DND-41 (cell line): Measurements from ENCODE around the gene FOXI1.

Source experiments
- ATAC-seq: fragments of 200-7000 bp; cut with Tn5 transposase; 3 replicates; pipeline ENCODE4 v1.9.1; 2021; ENCODE audit warnings: low read depth; ENCODE audit not compliant: insufficient read depth
- DNase-seq: peaks from one replicate; pipeline ENCODE4 v3.0.0-alpha.2; 2020
- H2AFZ ChIP-seq: 2 replicates; pipeline ENCODE4 v1.6.0; 2012; ENCODE audit warnings: low read depth, low read length
- H3K27ac ChIP-seq: 2 replicates; pipeline ENCODE4 v1.5.1; 2012; ENCODE audit warnings: low read length, inconsistent platforms
- H3K27me3 ChIP-seq: fragments of 200-600 bp; sonication (generic); 2 replicates; pipeline ENCODE4 v1.6.0; 2012; ENCODE audit warnings: low read length, mild to moderate bottlenecking, inconsistent platforms; ENCODE audit not compliant: insufficient read depth, poor library complexity
- H3K36me3 ChIP-seq: 2 replicates; pipeline ENCODE4 v1.5.1; 2012; ENCODE audit warnings: low read length, inconsistent platforms; ENCODE audit not compliant: insufficient read depth
- H3K4me1 ChIP-seq: 2 replicates; pipeline ENCODE4 v1.5.1; 2012; ENCODE audit warnings: mild to moderate bottlenecking, low read length; ENCODE audit not compliant: insufficient read depth
- H3K4me2 ChIP-seq: 2 replicates; pipeline ENCODE4 v1.6.0; 2012; ENCODE audit warnings: mild to moderate bottlenecking, moderate library complexity, low read length, inconsistent platforms; ENCODE audit not compliant: insufficient read depth
- H3K4me3 ChIP-seq, 2 experiments: fragments of 200-600 bp in 1 of 2; shearing (Covaris generic) in 1 of 2; 2 replicates each; pipeline ENCODE4 v1.5.1; 2012 to 2016; ENCODE audit warnings: inconsistent platforms in 2 of 2, low read length in 2 of 2, mild to moderate bottlenecking in 2 of 2, low read depth in 1 of 2, moderate library complexity in 1 of 2
- H3K79me2 ChIP-seq: 2 replicates; pipeline ENCODE4 v1.6.0; 2012; ENCODE audit warnings: low read length, inconsistent platforms; ENCODE audit not compliant: insufficient read depth
- H3K9ac ChIP-seq: 2 replicates; pipeline ENCODE4 v1.6.0; 2012; ENCODE audit warnings: low read depth, mild to moderate bottlenecking, inconsistent platforms, low read length, moderate library complexity
- H3K9me3 ChIP-seq: 2 replicates; pipeline ENCODE4 v1.5.1; 2012; ENCODE audit warnings: low read length, moderate library complexity, mild to moderate bottlenecking, inconsistent platforms; ENCODE audit not compliant: insufficient read depth, severe bottlenecking
- H4K20me1 ChIP-seq: 2 replicates; pipeline ENCODE4 v1.6.0; 2012; ENCODE audit warnings: low read length; ENCODE audit not compliant: insufficient read depth
- EZH2 ChIP-seq: IDR thresholded peaks from 3 replicates; pipeline ENCODE4 v1.6.1; 2012; ENCODE audit warnings: borderline replicate concordance, low read depth, mild to moderate bottlenecking, moderate library complexity, low read length, inconsistent platforms; ENCODE audit not compliant: severe bottlenecking
- TF ChIP-seq, protein P1 (sequence below): IDR thresholded peaks from 2 replicates; pipeline ENCODE4 v1.5.1; 2012; ENCODE audit warnings: borderline replicate concordance, low read length, moderate library complexity, mild to moderate bottlenecking; ENCODE audit not compliant: poor library complexity, severe bottlenecking; ENCODE audit errors: extremely low read depth

The FOXI1 gene

DNA sequence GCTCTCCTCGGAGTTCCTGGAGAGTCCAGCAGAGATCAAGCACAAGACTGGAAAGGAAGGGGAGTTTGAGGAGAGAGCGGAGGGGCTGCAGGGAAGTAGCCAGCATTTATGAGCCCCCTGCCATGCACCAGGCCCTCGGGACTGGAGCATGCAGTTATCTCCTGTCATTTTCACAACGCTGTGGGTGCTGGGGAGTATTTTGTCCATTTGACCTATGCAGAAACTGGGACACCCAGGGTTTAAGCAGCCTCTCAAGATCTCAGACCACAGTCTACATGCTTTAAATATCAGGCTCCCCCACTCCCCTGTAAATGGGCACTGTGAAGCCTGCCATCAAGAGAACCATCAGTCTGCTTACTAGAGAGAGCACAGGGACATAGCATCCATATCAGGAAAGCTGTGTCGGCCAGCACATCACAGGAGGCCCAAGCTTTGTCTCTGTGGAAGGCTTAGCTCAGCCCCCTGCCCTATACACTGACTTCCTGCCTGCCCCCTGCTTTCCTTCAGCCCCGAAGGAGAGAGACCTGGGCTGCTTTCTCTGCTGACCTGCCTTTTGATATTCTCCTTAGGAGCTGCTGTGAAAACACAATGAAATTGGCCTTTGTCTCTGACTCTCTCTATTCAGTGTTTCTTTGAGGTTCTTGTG is 7.3 kb downstream of the FOXI1 start:
- no peak for ATAC-seq
- no peak for DNase-seq
- H3K9ac ChIP-seq: no peak overlapping the region

DNA sequence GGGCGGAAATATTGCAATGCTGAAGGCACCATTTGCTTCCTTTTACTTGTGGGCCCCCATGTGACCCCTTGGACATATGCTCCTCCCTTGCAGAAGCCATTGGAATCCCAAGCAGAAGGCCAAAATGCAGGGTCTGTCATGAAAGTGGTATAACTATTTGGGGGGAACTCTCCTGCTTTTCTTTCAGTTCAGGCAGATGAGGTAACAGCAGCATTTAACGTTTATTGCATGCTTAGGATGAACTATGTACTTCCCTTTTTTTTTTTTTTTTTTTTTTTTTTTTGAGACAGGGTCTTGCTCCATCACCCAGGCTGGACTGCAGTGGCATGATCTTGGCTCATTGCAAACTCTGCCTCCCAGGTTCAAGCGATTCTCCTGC is 7.8 kb downstream of the FOXI1 start:
- Histone ChIP-seq H3K4me3 (no peak overlapping the region), H3K9me3 (no peaks in the 10 kb centered on the region), H3K4me2 (no peak overlapping the region), H3K27me3 (no peaks in the 10 kb centered on the region), H4K20me1 (no peaks in the 10 kb centered on the region), H3K36me3 (no peaks in the 10 kb centered on the region), H3K9ac (no peak overlapping the region), H2AFZ (no peak overlapping the region), H3K27ac (no peak overlapping the region), H3K4me1 (no peaks in the 10 kb centered on the region), H3K79me2 (no peaks in the 10 kb centered on the region)
- TF ChIP-seq, protein P1, sequence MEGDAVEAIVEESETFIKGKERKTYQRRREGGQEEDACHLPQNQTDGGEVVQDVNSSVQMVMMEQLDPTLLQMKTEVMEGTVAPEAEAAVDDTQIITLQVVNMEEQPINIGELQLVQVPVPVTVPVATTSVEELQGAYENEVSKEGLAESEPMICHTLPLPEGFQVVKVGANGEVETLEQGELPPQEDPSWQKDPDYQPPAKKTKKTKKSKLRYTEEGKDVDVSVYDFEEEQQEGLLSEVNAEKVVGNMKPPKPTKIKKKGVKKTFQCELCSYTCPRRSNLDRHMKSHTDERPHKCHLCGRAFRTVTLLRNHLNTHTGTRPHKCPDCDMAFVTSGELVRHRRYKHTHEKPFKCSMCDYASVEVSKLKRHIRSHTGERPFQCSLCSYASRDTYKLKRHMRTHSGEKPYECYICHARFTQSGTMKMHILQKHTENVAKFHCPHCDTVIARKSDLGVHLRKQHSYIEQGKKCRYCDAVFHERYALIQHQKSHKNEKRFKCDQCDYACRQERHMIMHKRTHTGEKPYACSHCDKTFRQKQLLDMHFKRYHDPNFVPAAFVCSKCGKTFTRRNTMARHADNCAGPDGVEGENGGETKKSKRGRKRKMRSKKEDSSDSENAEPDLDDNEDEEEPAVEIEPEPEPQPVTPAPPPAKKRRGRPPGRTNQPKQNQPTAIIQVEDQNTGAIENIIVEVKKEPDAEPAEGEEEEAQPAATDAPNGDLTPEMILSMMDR: no peak
- no peak for TF ChIP-seq EZH2
- ATAC-seq (no peak), DNase-seq (no peak)

More for the DNA sequence above, 7.3 kb downstream of the FOXI1 start:
- Histone ChIP-seq H3K4me3 (no peak overlapping the region), H3K4me2 (no peak overlapping the region), H3K79me2 (no peaks in the 10 kb centered on the region), H4K20me1 (no peaks in the 10 kb centered on the region), H2AFZ (no peak overlapping the region), H3K36me3 (no peaks in the 10 kb centered on the region), H3K27ac (no peak overlapping the region), H3K27me3 (no peaks in the 10 kb centered on the region), H3K9me3 (no peaks in the 10 kb centered on the region), H3K4me1 (no peaks in the 10 kb centered on the region)
- no peak for TF ChIP-seq EZH2
- TF ChIP-seq, protein P1: no peak

DNA sequence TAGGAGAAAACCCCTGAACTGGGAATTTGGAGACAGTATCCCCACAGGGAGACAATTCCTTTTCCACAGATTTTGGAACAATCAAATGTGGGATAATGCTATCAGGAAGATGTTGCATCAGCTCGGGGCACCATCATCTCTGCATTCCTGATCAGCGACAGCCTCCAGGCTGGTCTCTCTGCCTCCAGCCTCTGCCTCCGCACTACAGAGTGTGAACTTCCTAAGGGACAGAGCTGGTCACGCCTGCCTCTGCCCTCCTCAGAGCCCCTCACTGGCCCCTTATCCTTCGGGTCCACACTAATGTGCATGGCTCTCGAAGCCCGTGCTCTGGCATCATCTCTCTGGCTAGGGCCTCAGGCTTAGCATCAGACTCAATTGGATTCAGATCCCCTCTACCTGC is 8.6 kb downstream of the FOXI1 start:
- no peaks in the 10 kb centered on the region for H3K4me1 ChIP-seq
- H3K36me3 ChIP-seq: no peaks in the 10 kb centered on the region
- H3K9ac ChIP-seq: no peak overlapping the region
- no peaks in the 10 kb centered on the region for H4K20me1 ChIP-seq
- no peaks in the 10 kb centered on the region for H3K27me3 ChIP-seq
- TF ChIP-seq EZH2: no peak
- TF ChIP-seq, protein P1: no peak
- no peak overlapping the region for H2AFZ ChIP-seq
- DNase-seq (no peak), ATAC-seq (no peak)
- no peaks in the 10 kb centered on the region for H3K9me3 ChIP-seq
- no peaks in the 10 kb centered on the region for H3K79me2 ChIP-seq
- H3K27ac ChIP-seq: no peak overlapping the region
- H3K4me2 ChIP-seq: no peak overlapping the region
- H3K4me3 ChIP-seq: no peak overlapping the region

DNA sequence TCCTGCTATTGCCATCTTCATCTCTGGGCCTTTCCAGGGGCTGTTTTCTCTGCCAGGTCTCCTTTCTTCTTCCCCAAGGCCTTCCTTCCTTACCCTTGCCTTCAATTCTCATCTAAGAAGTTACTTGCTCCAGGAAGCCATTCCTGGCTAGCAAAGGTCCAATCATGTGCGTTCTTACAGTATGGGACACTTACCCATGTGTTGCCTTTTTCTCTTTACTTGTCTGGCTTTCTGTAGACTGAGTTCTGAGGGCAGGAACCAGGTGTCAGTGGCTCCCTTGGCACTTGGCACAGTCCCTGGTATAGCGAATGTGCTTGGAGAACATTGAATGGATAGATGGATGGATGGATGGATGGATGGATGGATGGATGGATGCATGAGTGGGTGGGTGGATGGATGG is 10.2 kb downstream of the FOXI1 start:
- Histone ChIP-seq H3K9me3 (no peaks in the 10 kb centered on the region), H3K36me3 (no peaks in the 10 kb centered on the region), H4K20me1 (no peaks in the 10 kb centered on the region), H3K4me3 (no peak overlapping the region), H3K27ac (no peak overlapping the region), H3K79me2 (no peaks in the 10 kb centered on the region), H2AFZ (no peak overlapping the region), H3K4me2 (no peak overlapping the region), H3K27me3 (peaks cover 3% of the 10 kb centered on the region), H3K4me1 (no peaks in the 10 kb centered on the region), H3K9ac (no peak overlapping the region)
- ATAC-seq (no peak), DNase-seq (no peak)
- TF ChIP-seq, protein P1: no peak
- no peak for TF ChIP-seq EZH2
